Measurements from ENCODE around the gene TP73. TPM values are rescaled to one million over a fixed set of nuclear protein-coding genes. Genes with fewer than 3 reads are reported as not detected.

TP73 gene
- total RNA-seq, 1 donor = not detected

GRCh38 chr1:3707298-3707938, 55.1 kb downstream of the TP73 start:
- no peak overlapping the region for H3K4me3 ChIP-seq (ENCODE audit: low read depth, low read length)
- no peak for DNase-seq (ENCODE audit: low read depth)
- TF ChIP-seq CTCF (IDR thresholded peaks at IDR 0.05; ENCODE audit: insufficient read depth, low read depth, low read length) = no peak

DNA sequence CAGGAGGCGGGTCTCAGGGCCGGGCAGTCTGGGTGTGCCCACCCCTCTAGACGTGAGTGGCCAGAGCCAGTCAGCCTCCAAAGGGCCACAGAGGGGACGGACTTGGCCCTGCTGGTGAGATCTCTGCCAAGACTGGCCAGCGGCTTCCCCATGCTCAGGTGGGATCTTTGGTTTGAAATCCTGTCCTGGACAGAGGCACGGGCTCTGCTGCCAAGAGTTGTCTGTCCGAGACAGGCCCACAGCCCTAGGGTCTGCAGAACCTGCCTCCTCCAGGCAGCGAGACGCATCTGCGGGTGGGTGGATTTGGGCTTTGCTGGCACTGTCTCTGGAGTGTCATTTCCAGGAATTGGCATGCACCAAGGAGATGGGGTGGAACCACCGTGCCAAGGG, 55.6 kb downstream of the TP73 start:
- no peak for DNase-seq (ENCODE audit: low read depth)
- H3K4me3 ChIP-seq (ENCODE audit: low read depth, low read length) = no peak overlapping the region
- TF ChIP-seq CTCF (IDR thresholded peaks at IDR 0.05; ENCODE audit: insufficient read depth, low read depth, low read length) = no peak

- no peak for DNase-seq (ENCODE audit: low read depth)
- no peak for TF ChIP-seq CTCF (IDR thresholded peaks at IDR 0.05; ENCODE audit: insufficient read depth, low read depth, low read length)
- no peak overlapping the region for H3K4me3 ChIP-seq (ENCODE audit: low read depth, low read length)
Measured at GRCh38 chr1:3708791-3709190, 56.5 kb downstream of the TP73 start.

DNA sequence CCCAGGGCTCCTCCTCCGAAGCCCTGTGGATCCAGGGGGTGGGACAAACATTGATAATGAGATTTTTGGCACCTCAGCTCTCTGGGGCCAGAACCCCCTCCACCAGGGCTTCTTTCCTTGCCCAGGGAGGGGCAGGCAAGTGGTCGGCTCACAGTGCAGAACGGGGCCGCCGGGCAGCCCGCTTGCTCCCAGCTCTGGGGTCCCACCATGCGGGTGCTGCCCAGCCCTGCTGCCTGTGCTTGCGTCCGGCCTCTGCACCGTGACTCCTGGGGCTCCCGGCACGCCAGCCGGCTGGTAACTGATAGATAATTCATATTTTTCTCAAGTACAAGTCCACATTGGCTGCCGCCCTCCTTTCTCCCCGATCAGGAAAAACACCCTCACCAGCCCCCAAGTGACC, 57.9 kb downstream of the TP73 start:
- no peak for DNase-seq (ENCODE audit: low read depth)
- no peak overlapping the region for H3K4me3 ChIP-seq (ENCODE audit: low read depth, low read length)
- TF ChIP-seq CTCF (IDR thresholded peaks at IDR 0.05; ENCODE audit: insufficient read depth, low read depth, low read length) = no peak

DNA sequence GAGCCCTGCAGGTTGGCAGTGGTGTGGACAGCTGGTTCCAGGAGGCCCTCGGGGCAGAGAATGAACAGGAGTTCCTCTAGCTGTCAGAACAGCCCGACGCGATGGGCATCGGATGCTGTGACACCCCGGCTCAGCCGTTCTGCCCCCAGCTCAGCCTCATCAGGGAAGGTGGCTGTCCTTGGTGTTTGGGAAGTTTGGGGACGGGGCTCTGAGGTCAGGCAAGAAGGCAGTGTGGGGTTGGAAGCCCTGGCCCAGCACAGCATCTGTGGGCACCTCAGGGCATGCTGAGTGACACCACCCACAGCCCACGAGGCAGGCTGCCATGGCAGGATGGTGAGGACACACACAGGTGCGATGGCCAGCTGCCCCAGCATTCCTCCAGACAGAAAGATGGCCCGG, 59.1 kb downstream of the TP73 start:
- H3K4me3 ChIP-seq (ENCODE audit: low read depth, low read length) = no peak overlapping the region
- no peak for TF ChIP-seq CTCF (IDR thresholded peaks at IDR 0.05; ENCODE audit: insufficient read depth, low read depth, low read length)
- no peak for DNase-seq (ENCODE audit: low read depth)

DNA sequence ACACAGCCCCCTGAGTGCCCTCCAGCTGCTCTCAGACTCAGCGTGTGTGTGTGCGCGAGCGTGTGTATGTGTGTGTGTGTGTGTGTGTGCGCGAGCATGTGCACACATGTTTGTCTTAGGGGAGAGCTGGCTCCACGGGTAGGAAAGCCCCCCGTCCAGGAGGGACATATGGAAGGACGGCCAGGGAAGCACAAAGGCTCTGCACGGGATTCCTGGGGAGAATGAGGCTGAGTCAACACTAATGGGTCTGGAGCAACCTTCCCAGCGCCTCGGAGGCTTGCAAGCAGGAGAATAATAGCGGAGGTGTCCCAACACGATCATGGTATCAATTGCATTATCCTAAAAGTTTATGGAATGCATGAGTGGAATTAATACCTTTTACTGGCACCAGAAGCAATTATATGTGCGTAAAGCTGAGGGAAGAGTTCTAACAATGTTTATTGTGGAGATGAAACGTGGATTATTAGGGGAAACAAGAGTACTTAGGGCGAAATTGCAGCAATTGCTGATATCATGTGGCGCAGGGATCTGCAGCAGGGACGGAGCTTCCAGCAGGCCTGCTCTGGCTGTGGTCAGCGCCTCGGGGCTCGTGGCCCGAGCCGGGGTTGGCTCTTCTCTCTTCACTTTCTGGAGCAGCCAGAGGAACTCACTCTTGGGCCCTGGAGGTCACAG, 59.6 kb downstream of the TP73 start:
- H3K4me3 ChIP-seq (ENCODE audit: low read depth, low read length) = no peak overlapping the region
- no peak for DNase-seq (ENCODE audit: low read depth)
- TF ChIP-seq CTCF (IDR thresholded peaks at IDR 0.05; ENCODE audit: insufficient read depth, low read depth, low read length) = no peak
